ENCODE data around the gene BPHL.
"Not testable (repeated sequence)": the region's sequence is repeated elsewhere in the genome, so short reads cannot be mapped to it uniquely, and the experiment has no call there.

BPHL gene

DNA sequence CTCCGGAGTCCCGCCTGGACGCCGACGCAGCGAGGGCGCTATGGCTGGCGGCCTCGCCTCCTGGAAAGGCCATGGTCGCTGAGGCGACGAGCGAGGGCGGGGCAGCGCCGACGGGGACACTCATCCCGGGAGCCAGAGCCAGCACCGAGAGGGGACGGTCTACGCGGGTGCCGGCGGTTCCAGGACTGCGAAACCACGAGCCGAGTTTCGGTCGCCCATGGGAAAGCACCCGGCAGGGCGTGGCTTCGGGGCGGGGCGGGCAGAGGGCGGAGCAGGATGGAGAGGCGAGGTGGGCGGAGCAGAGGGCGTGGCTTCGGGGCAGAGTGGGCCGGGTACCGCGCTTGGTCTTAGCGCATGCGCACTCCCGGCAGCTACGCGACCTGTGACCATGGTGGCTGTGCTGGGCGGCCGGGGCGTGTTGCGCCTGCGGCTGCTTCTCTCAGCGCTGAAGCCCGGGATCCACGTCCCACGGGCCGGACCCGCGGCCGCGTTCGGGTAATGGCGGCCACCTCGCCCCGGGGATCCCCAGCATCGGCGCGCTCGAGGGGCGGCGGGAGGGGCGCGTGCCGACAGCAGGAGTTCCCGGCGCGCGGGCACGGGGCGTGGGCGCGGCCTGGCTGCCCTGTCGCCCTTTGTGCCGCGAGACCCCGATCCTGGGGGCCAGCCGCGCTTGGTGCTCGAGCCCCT lies at the start of gene BPHL:
Gene BPHL, plus strand, starts transcription at position 359 of the 687 bp plus-strand sequence. Its CDS starts 30 bp downstream, at position 389.
- peak within 1 kb of the TSS; percentile 76 for H3K27ac ChIP-seq
- TF ChIP-seq, protein P1, sequence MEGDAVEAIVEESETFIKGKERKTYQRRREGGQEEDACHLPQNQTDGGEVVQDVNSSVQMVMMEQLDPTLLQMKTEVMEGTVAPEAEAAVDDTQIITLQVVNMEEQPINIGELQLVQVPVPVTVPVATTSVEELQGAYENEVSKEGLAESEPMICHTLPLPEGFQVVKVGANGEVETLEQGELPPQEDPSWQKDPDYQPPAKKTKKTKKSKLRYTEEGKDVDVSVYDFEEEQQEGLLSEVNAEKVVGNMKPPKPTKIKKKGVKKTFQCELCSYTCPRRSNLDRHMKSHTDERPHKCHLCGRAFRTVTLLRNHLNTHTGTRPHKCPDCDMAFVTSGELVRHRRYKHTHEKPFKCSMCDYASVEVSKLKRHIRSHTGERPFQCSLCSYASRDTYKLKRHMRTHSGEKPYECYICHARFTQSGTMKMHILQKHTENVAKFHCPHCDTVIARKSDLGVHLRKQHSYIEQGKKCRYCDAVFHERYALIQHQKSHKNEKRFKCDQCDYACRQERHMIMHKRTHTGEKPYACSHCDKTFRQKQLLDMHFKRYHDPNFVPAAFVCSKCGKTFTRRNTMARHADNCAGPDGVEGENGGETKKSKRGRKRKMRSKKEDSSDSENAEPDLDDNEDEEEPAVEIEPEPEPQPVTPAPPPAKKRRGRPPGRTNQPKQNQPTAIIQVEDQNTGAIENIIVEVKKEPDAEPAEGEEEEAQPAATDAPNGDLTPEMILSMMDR (conservative IDR thresholded peaks at IDR 0.05), result no peak

DNA sequence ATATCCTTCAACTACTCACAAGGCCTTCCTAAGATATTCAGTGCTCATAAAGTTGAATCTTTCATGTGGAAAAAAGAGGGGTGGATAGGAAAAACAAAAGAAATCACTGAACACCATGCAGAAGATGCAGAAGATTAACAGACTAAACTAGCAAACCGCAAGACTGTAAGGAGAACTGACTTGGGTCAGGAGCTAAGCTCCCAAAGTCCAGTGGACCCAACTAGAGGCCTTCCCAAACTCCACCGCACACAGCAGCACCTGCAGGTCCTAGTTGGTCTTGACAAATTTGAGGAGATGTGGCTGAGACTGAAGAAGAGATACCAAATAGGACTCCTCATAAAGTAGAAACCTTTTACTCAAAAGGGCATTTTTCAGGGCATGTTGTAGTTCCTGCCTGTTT lies 46.9 kb upstream of the BPHL start:
- H3K27ac ChIP-seq, result no peak overlapping the region
- TF ChIP-seq, protein P1 (conservative IDR thresholded peaks at IDR 0.05), result no peak

DNA sequence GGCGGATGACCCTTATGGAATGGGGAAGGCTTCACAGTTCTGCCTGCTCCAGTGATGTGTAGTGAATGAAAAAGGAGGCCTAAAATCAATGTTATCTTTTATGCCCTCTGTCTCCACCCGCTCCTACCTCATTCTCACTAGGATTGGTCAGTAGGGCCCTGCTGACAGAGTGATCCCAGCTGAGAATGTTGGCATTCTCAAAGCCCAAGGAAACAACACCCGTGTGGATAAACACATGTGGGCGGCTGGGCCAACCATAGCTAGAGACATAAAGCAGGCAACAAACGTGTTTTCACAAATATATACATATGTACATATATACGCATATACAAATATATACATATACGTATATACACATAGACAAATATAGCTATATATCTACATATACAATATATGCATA lies 45.7 kb upstream of the BPHL start:
- H3K27ac ChIP-seq, result no peak overlapping the region
- TF ChIP-seq, protein P1 (conservative IDR thresholded peaks at IDR 0.05), result no peak

DNA sequence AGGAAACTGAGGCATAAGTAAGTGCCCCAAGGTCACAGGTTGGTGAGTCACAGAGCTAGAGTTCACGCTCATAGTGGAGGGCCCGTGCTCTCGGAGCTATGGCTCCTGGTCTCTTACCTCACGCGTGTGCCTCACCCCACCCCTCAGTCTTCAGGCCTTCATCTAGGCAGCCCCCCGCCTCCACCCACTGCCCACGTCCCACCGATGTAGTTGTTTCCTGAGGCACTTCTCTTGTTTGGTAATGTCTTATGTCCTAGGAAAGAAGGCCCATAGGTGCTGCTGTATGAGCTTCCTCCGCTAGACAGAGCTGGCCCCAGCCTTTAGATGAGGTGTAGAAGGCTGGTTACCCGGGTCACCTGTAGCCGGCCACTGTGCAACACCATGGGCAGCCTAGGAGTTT lies 45.1 kb upstream of the BPHL start:
- no peak overlapping the region for H3K27ac ChIP-seq
- TF ChIP-seq, protein P1 (conservative IDR thresholded peaks at IDR 0.05), result no peak

DNA sequence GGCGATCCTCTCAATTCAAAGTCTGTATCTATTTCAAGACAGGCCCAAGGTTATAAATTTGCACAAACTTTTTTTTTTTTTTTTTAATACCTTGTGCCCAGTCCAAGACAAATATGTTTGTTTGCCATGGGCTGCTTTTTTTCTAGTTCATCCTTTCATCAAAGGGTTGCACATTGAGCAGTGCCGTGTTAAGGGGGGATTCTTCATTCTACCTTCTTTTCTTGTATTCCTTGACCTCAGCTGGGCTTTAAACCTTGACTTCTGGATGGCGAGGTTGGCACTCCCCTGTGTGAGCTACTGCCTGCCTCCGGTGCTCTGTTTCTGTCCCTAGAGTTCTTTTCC lies 42.8 kb upstream of the BPHL start:
- H3K27ac ChIP-seq, result peak overlapping the region; percentile 66
- TF ChIP-seq, protein P1 (conservative IDR thresholded peaks at IDR 0.05), result no peak

DNA sequence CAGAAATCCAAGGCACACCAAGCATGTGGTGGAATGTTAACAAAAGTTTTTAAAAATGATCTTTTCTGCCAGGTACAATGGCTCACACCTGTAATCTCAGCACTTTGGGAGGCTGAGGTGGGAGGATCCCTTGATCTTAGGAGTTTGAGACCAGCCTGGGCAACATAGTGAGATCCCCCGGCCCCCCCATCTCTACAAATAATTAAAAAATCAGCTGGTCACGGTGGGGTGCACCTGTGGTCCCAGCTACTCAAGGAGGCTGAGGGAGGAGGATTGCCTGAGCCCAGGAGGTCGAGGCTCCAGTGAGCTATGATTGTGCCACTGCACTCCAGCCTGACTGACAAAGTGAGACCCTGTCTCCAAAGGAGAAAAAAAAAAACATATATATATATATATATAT lies 42.2 kb upstream of the BPHL start:
- TF ChIP-seq, protein P1 (conservative IDR thresholded peaks at IDR 0.05), result no peak
- peak overlapping the region; percentile 66 for H3K27ac ChIP-seq

DNA sequence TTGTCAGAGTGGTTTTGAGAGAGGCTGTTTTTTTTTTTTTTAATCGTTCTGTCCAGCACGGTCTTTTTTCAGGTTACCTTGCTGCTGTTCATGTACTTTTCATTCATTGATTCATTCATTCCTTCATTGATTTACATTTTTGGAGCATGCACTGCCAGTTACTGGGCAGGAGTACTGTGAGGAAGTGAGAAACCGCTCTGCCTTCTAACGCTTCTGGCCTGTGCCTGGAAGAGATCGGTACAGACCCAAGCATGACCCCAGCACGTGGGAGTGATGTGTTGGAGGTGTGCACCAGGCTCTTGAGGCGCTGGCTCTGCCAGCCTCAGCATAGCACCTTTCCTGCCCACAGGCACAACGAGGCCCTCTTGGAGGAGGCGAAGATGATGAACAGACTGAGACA lies 41.1 kb upstream of the BPHL start:
- TF ChIP-seq, protein P1 (conservative IDR thresholded peaks at IDR 0.05), result no peak
- H3K27ac ChIP-seq, result no peak overlapping the region

DNA sequence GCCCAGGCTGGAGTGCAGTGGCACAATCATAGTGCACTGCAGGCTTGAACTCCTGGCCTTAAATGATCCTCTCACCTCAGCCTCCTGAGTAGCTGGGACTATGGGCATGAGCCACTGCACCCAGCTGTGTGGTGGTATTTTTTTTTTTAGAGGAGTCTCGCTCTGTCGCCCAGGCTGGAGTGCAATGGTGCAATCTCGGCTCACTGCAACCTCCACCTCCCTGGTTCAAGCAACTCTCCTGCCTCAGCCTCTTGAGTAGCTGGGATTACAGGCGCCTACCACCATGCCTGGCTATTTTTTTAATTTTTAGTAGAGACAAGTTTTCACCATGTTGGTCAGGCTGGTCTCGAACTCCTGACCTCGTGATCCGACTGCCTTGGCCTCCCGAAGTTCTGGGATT lies 39.6 kb upstream of the BPHL start:
- H3K27ac ChIP-seq, result not testable (repeated sequence)

Data from VCaP (cell line).